Measurements from ENCODE around the gene SDF2L1.
A peak's percentile ranks its signal among the peaks of the same experiment; 100 is the strongest.
"Not testable (repeated sequence)": the region's sequence is repeated elsewhere in the genome, so short reads cannot be mapped to it uniquely, and the experiment has no call there.

The SDF2L1 gene

DNA sequence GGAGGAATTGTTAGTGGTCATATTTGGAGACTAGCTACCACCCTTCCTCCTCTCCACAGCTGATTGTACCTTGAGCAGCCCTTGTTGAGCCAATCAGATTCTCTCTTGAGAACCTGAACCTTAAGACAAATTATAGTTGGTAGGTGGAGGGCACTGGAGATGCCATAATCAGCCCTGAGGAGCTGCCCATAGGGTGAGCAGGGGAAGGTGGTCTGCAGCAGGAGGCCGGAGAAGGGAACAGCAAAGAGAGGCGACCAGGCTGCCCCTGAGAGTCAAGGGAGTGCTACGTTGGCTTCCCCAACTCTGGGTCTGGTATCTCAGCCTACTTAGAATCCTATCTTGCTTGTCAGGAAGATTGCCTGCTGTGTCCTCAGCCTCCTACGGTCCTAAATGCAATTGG is 2.7 kb upstream of the SDF2L1 start:
- TF ChIP-seq CTBP1 (IDR thresholded peaks at IDR 0.05; ENCODE audit: borderline replicate concordance), result no peak
- TF ChIP-seq BHLHE40 (IDR thresholded peaks at IDR 0.05; ENCODE audit: borderline replicate concordance), result no peak
- no peak for TF ChIP-seq SP1 (IDR thresholded peaks at IDR 0.05)
- no peak for TF ChIP-seq NFRKB (IDR thresholded peaks at IDR 0.05)
- TF ChIP-seq TARDBP (IDR thresholded peaks at IDR 0.05), result no peak
- no peak for TF ChIP-seq FOXA1 (IDR thresholded peaks at IDR 0.05)
- no peak for TF ChIP-seq HDGF (IDR thresholded peaks at IDR 0.05; ENCODE audit: borderline replicate concordance)
- no peak for TF ChIP-seq ZNF384 (IDR thresholded peaks at IDR 0.05)
- TF ChIP-seq, protein P1, sequence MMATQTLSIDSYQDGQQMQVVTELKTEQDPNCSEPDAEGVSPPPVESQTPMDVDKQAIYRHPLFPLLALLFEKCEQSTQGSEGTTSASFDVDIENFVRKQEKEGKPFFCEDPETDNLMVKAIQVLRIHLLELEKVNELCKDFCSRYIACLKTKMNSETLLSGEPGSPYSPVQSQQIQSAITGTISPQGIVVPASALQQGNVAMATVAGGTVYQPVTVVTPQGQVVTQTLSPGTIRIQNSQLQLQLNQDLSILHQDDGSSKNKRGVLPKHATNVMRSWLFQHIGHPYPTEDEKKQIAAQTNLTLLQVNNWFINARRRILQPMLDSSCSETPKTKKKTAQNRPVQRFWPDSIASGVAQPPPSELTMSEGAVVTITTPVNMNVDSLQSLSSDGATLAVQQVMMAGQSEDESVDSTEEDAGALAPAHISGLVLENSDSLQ (IDR thresholded peaks at IDR 0.05), result no peak
- no peak for TF ChIP-seq L3MBTL2 (conservative IDR thresholded peaks at IDR 0.05)
- no peak for TF ChIP-seq LEF1 (IDR thresholded peaks at IDR 0.05; ENCODE audit: borderline replicate concordance)
- no peak for TF ChIP-seq FOXM1 (IDR thresholded peaks at IDR 0.05; ENCODE audit: borderline replicate concordance)
- TF ChIP-seq ARNT (IDR thresholded peaks at IDR 0.05), result no peak
- TF ChIP-seq ELF4 (IDR thresholded peaks at IDR 0.05), result no peak
- TF ChIP-seq SUZ12 (IDR thresholded peaks at IDR 0.05), result no peak
- TF ChIP-seq FOXK2 (IDR thresholded peaks at IDR 0.05), result no peak
- CTCF ChIA-PET, result interaction anchor here (0.6 to 1.3 kb wide), 2 partner anchors 10 kb away, joined by 7 to 8 read pairs; partner anchors contain the start of gene YDJC
- no peak for DNase-seq (ENCODE audit: extremely low spot score)
- POLR2A ChIA-PET, result no interaction called here

DNA sequence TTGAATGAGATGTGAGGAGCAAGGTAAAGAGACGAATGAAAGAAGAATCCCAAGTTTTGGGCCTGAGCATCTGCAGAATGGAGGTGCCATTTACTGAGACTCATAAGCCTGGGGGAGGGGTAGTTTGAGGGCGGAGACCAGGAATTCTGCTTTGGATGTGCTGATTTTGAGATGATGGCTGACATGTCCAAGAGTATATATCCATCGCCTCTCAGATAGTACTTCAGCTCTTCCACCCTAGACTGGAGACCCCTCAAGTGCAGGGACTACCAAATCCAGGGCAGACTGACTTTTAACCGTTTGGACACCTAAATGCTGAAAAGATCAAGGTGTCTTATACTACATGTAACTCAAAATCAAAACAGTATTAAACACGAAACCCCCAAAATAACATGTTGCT is 1.3 kb upstream of the SDF2L1 start:
- ChIA-PET POLR2A (interaction anchor here (1.1 to 3.7 kb wide), 8 partner anchors 11 to 47 kb away, joined by 3 to 76 read pairs (median 5); partner anchors contain the start of genes PPIL2 and YDJC), CTCF (interaction anchor here (0.5 to 3.2 kb wide), 9 partner anchors 10 to 47 kb away, joined by 3 to 63 read pairs (median 4); partner anchors contain the start of genes CCDC116 and YDJC)
- TF ChIP-seq L3MBTL2 (conservative IDR thresholded peaks at IDR 0.05) (no peak), TARDBP (IDR thresholded peaks at IDR 0.05) (no peak), SUZ12 (IDR thresholded peaks at IDR 0.05) (no peak), BHLHE40 (IDR thresholded peaks at IDR 0.05; ENCODE audit: borderline replicate concordance) (no peak), ELF4 (IDR thresholded peaks at IDR 0.05) (no peak), HDGF (IDR thresholded peaks at IDR 0.05; ENCODE audit: borderline replicate concordance) (no peak), NFRKB (IDR thresholded peaks at IDR 0.05) (no peak), ZNF384 (IDR thresholded peaks at IDR 0.05) (no peak), FOXM1 (IDR thresholded peaks at IDR 0.05; ENCODE audit: borderline replicate concordance) (no peak), FOXA1 (IDR thresholded peaks at IDR 0.05) (no peak), ARNT (IDR thresholded peaks at IDR 0.05) (no peak), SP1 (IDR thresholded peaks at IDR 0.05) (no peak), CTBP1 (IDR thresholded peaks at IDR 0.05; ENCODE audit: borderline replicate concordance) (no peak)
- DNase-seq (ENCODE audit: extremely low spot score), result no peak

DNA sequence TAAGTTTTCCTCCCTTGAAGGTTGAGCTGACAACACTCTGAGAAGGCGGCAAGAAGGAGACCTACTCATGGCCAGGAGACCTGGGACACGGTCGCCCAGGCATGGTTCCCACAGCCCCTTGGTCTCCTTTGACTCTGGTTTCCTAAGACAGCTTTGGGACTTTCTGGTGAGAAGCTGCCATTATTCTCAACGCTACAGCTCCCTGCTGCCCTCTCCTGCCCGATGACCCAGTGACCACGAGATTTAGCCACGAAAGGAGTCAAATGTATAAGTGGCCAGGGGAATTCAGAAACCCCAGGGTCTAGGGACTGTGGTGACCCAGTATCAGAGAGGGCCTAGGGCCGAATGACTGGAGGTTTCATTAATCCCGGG is 699 bp upstream of the SDF2L1 start:
- ChIA-PET POLR2A (interaction anchor here (1.1 to 3.7 kb wide), 9 partner anchors 7 to 48 kb away, joined by 3 to 76 read pairs (median 5); partner anchors contain the start of genes PPIL2 and YDJC), CTCF (interaction anchor here (0.6 to 3.2 kb wide), 10 partner anchors 11 to 99 kb away, joined by 3 to 63 read pairs (median 4); partner anchors contain the start of genes CCDC116 and YDJC)
- no peak for TF ChIP-seq LEF1 (IDR thresholded peaks at IDR 0.05; ENCODE audit: borderline replicate concordance)
- TF ChIP-seq FOXK2 (IDR thresholded peaks at IDR 0.05), result no peak
- TF ChIP-seq FOXM1 (IDR thresholded peaks at IDR 0.05; ENCODE audit: borderline replicate concordance), result no peak
- no peak for TF ChIP-seq NFRKB (IDR thresholded peaks at IDR 0.05)
- TF ChIP-seq FOXA1 (IDR thresholded peaks at IDR 0.05), result no peak
- DNase-seq (ENCODE audit: extremely low spot score), result no peak

DNA sequence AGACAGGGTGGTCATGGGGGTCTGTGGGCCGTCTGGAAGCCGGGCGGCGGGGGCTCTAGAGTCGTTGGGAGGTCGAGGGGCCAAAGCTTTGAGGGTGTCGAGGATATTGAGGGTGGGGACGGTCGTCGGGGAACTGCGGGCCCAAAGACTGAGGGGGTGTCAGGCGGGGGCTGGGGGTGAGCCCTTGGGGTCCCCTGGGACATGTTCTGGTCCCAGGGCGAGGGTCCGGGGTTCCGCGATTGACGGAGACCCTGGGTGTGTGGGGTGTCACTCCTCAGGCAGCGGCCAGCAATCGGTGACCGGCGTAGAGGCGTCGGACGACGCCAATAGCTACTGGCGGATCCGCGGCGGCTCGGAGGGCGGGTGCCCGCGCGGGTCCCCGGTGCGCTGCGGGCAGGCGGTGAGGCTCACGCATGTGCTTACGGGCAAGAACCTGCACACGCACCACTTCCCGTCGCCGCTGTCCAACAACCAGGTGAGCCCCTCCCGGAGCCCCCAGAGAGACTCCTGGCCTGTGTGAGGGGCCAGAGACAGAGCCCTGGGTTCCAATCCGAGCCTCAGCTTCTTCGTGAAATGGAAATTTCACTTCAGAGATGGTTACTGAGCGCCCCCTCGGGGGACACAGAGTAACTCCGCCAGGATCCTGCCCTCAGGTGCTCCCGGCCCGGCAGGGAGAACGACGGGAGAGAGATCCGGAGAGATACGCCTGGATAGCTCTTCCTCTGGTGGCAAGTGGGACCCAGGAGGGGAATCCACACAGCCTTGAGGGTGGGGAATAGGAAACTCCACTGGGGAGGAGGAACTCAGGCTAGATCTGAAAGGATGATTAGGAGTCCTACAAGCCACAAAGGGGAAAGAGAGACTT is 714 bp downstream of the SDF2L1 start:
- peak; percentile 75 for DNase-seq (ENCODE audit: extremely low spot score)
- ChIA-PET CTCF (interaction anchor here (0.8 to 3.2 kb wide), 17 partner anchors 9 to 641 kb away, joined by 3 to 63 read pairs (median 5); partner anchors contain the start of genes CCDC116, PPIL2, THAP7 and YDJC), POLR2A (interaction anchor here (0.6 to 3.7 kb wide), 9 partner anchors 9 to 74 kb away, joined by 3 to 76 read pairs (median 6); partner anchors contain the start of genes CCDC116, PPIL2 and YDJC)
- TF ChIP-seq L3MBTL2 (conservative IDR thresholded peaks at IDR 0.05) (peak; percentile 64), HDGF (IDR thresholded peaks at IDR 0.05; ENCODE audit: borderline replicate concordance) (no peak)

DNA sequence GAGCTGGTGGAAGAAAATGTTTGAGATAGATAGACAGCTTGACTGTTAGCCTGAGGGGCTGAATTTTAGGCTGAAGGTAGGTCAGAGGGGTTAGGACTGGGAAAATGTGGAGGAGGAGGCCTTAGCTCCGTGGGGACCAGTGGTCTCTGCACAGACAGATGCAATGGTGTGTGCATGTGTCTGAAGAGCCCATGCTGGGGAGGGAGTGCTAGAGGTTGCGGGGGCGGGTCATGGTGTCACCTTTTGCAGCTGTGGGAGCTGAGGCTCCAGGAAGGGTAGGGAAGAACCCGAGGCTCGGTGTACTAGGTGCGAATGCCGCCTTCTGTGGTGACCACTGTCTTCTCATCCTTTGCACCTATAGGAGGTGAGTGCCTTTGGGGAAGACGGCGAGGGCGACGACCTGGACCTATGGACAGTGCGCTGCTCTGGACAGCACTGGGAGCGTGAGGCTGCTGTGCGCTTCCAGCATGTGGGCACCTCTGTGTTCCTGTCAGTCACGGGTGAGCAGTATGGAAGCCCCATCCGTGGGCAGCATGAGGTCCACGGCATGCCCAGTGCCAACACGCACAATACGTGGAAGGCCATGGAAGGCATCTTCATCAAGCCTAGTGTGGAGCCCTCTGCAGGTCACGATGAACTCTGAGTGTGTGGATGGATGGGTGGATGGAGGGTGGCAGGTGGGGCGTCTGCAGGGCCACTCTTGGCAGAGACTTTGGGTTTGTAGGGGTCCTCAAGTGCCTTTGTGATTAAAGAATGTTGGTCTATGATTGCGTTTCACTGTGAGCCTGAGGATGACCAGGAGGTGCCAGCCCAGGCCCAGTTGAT is 1.6 kb downstream of the SDF2L1 start:
- no peak for DNase-seq (ENCODE audit: extremely low spot score)
- TF ChIP-seq LEF1 (IDR thresholded peaks at IDR 0.05; ENCODE audit: borderline replicate concordance) (no peak), L3MBTL2 (conservative IDR thresholded peaks at IDR 0.05) (no peak), FOXA1 (IDR thresholded peaks at IDR 0.05) (no peak), BHLHE40 (IDR thresholded peaks at IDR 0.05; ENCODE audit: borderline replicate concordance) (no peak), NFRKB (IDR thresholded peaks at IDR 0.05) (no peak), FOXM1 (IDR thresholded peaks at IDR 0.05; ENCODE audit: borderline replicate concordance) (no peak), SP1 (IDR thresholded peaks at IDR 0.05) (no peak), SUZ12 (IDR thresholded peaks at IDR 0.05) (no peak), HDGF (IDR thresholded peaks at IDR 0.05; ENCODE audit: borderline replicate concordance) (no peak), FOXK2 (IDR thresholded peaks at IDR 0.05) (no peak), ZNF384 (IDR thresholded peaks at IDR 0.05) (no peak), TARDBP (IDR thresholded peaks at IDR 0.05) (no peak), ELF4 (IDR thresholded peaks at IDR 0.05) (no peak), CTBP1 (IDR thresholded peaks at IDR 0.05; ENCODE audit: borderline replicate concordance) (no peak), ARNT (IDR thresholded peaks at IDR 0.05) (no peak)
- TF ChIP-seq, protein P1 (IDR thresholded peaks at IDR 0.05), result no peak
- CTCF ChIA-PET, result interaction anchor here (0.8 to 3.2 kb wide), 10 partner anchors 8 to 196 kb away, joined by 3 to 63 read pairs (median 6); partner anchors contain the start of genes CCDC116, PPIL2 and YDJC
- POLR2A ChIA-PET, result interaction anchor here (1.2 to 3.7 kb wide), 7 partner anchors 9 to 75 kb away, joined by 3 to 76 read pairs (median 7); partner anchors contain the start of genes PPIL2 and YDJC

DNA sequence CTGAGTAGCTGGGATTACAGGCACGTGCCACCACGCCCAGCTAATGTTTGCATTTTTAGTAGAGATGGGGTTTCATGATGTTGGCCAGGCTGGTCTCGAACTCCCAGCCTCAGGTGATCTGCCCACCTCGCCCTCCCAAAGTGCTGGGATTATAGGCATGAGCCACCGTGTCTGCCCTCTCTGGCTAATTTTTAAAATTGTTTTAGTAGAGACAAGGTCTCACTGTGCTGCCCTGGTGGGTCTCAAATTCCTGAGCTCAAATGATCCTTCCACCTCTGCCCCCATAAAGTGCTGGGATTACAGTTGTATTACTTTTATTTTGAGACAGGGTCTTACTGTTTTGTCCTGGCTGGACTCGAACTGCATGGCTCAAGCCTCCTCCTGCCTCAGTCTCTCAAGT is 3.4 kb downstream of the SDF2L1 start:
- ChIA-PET POLR2A (interaction anchor here (2.0 kb wide), 1 partner anchor 16 kb away, joined by 5 read pairs; the partner anchor contains the start of gene YDJC), CTCF (interaction anchor here (0.6 to 1.6 kb wide), 4 partner anchors 16 to 62 kb away, joined by 3 to 15 read pairs (median 4); no protein-coding TSS in a partner anchor)
- DNase-seq (ENCODE audit: extremely low spot score), result not testable (repeated sequence)
